GM10248 (cell line): Measurements from ENCODE around the gene ISYNA1.

Experiments used
- CTCF ChIA-PET: fragments of 300-600 bp; sonication (Branson Sonifier 250); formaldehyde crosslinking; extraction: SDS; loops from one replicate; lab custom pipeline; 2021; ENCODE audit warnings: antibody characterized with exemption; lab: Yijun Ruan, JAX
- POLR2A ChIA-PET: fragments of 350-650 bp; sonication (Branson Sonifier 250); formaldehyde crosslinking; extraction: SDS; loops from one replicate; lab custom pipeline; 2020; ENCODE audit warnings: antibody characterized with exemption; lab: Yijun Ruan, JAX
- DNase-seq: peaks from one replicate; pipeline ENCODE4 v3.0.0; 2012; ENCODE audit errors: extremely low spot score
- TF ChIP-seq, protein P1 (sequence below): IDR thresholded peaks from 2 replicates; pipeline ENCODE4 v1.5.1; 2012; ENCODE audit warnings: mild to moderate bottlenecking, low read depth; ENCODE audit errors: extremely low read depth, missing control alignments, control extremely low read depth

The ISYNA1 gene

DNA sequence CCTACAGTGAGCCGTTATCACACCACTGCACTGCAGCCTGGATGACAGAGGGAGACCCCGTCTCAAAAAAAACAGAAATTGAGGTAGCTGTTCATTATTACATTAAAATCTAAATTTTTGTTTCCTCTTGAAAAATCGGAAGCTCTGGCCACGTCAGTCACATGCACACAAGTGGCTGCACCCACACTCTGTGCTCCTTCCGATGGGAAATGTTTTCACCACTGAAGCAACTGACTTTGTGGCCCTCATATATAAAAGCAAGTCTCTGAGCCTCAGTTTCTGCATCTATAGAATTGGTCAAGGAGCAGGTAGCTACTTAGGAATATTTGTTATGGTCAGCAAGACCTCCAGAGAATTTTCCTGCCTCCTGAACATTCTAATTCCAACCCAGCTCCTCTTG lies 45.0 kb downstream of the ISYNA1 start:
- ChIA-PET POLR2A (interaction anchor here (0.7 kb wide), 1 partner anchor 100 kb away, joined by 3 read pairs; no protein-coding TSS in a partner anchor), CTCF (interaction anchor here (1.0 to 23.3 kb wide), 7 partner anchors 9 to 141 kb away, joined by 3 to 380 read pairs (median 4); partner anchors contain the start of genes LRRC25 and SSBP4)
- no peak for DNase-seq
- TF ChIP-seq, protein P1, sequence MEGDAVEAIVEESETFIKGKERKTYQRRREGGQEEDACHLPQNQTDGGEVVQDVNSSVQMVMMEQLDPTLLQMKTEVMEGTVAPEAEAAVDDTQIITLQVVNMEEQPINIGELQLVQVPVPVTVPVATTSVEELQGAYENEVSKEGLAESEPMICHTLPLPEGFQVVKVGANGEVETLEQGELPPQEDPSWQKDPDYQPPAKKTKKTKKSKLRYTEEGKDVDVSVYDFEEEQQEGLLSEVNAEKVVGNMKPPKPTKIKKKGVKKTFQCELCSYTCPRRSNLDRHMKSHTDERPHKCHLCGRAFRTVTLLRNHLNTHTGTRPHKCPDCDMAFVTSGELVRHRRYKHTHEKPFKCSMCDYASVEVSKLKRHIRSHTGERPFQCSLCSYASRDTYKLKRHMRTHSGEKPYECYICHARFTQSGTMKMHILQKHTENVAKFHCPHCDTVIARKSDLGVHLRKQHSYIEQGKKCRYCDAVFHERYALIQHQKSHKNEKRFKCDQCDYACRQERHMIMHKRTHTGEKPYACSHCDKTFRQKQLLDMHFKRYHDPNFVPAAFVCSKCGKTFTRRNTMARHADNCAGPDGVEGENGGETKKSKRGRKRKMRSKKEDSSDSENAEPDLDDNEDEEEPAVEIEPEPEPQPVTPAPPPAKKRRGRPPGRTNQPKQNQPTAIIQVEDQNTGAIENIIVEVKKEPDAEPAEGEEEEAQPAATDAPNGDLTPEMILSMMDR = no peak

DNA sequence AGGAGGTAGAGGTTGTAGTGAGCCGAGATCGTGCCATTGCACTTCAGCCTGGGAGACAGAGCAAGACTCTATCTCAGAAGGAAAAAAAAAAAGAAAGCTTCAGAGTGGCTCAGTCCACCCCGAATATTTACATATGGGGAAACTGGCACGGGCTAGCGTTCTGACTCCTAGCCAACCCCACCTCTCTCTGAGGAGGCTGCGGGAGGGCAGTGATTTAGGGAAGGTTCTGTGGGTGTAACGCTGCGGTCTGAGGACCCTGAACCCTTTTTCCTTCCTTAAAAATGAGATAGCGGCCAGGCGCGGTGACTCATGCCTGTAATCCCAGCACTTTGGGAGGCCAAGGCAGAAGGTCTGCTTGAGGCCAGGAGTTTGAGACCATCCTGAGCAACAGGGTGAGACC lies 45.5 kb downstream of the ISYNA1 start:
- ChIA-PET POLR2A (interaction anchor here (0.7 to 2.6 kb wide), 2 partner anchors 99 to 112 kb away, joined by 3 to 14 read pairs; partner anchors contain the start of gene JUND), CTCF (interaction anchor here (1.0 to 23.3 kb wide), 5 partner anchors 9 to 140 kb away, joined by 3 to 380 read pairs (median 4); partner anchors contain the start of genes LRRC25 and SSBP4)
- TF ChIP-seq, protein P1 = no peak
- DNase-seq = no peak

DNA sequence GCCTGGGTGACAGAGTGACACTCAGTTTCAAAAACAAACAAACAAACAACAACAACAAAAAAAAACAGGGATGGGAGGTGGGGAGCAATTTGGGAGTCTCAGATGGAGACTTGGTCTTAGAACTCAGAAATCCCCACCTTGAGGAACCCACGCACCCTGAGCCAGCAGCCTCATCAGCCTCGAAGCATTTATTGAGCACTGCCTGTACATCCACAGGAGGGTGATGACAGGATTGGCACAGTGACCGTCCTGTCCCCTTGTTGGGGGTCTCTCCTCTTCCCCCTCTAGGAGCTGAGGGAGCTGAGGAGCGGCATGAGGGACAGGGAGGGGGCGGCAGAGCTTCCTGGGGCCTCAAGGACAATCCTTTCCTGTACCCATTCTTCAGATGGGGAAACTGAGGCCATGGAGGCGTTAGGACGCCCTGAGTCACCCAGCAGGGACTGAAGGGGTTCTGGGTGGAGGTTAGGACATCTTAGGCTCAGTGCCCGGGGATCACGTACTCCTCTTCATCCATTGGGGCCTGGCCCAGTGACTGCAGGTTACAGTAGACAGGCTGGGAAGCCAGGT lies 46.3 kb downstream of the ISYNA1 start:
- ChIA-PET POLR2A (interaction anchor here (2.6 kb wide), 1 partner anchor 111 kb away, joined by 14 read pairs; the partner anchor contains the start of gene JUND), CTCF (interaction anchor here (1.0 to 23.3 kb wide), 4 partner anchors 10 to 63 kb away, joined by 3 to 380 read pairs (median 92); partner anchors contain the start of genes LRRC25 and SSBP4)
- TF ChIP-seq, protein P1 = no peak
- no peak for DNase-seq

DNA sequence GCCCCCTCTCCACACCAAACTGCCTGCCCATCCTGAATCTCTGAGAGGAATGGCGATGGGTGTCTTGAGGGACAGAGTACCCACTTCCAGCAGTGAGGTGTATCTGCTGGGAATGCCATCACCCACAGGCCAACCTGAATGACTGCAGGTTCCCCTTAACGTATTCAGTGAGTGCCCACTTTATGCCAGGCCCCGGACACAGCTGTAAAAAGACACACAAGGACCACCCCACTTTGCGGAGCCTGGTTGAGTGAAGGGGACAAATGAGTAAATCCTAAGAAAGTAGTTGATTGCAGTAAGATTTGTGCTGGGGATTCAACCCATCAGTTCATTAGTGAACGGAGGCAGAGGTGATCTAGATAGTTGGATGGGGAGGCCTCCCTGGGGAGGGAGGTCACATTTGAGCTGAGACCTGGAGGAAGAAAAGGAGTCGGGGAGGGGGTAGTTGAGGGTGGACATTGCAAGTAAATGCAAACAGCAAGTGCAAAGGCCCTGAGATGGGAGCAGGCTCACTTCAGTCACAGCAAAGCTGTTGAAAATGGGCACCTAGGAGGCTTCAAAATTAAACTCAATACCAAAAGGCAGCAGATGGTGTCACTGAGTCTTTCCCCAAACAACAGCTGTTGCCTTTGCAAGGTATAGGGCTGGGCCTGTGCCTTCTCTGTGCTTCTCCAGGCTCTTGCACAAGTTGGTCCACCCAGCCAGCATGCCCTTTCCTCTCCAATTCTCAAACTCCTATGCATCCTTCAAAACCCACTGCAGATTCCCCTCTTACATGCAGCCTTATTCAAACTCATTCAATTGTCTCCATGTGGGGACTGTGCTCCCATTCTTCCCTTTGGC lies 47.6 kb downstream of the ISYNA1 start:
- ChIA-PET CTCF (interaction anchor here (0.7 to 23.3 kb wide), 13 partner anchors 8 to 186 kb away, joined by 3 to 380 read pairs (median 15); partner anchors contain the start of genes JUND, LRRC25, RAB3A and SSBP4), POLR2A (interaction anchor here (2.6 kb wide), 1 partner anchor 109 kb away, joined by 14 read pairs; the partner anchor contains the start of gene JUND)

DNA sequence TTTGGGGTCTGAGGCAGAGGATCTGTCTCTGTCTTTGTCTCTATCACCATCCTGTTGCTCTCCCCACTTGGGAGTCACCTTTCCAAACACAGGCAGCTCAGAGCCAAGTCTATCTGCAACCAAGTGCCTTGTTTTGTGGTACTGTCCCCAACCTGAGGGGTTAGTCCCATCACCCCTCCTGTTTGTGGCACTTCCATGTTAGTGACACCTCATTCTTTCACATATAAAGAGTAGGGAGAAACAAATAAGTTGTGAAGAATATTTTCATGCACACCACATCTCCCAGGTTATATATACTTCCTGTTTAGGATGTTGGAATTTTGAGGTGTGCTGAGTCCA lies 48.2 kb downstream of the ISYNA1 start:
- no peak for DNase-seq
- CTCF ChIA-PET = interaction anchor here (1.1 to 23.3 kb wide), 17 partner anchors 9 to 458 kb away, joined by 3 to 380 read pairs (median 13); partner anchors contain the start of genes JUND, LRRC25, LSM4 and RAB3A

More for the DNA sequence above, 47.6 kb downstream of the ISYNA1 start:
- TF ChIP-seq, protein P1 = no peak
- DNase-seq = no peak

More for the DNA sequence above, 48.2 kb downstream of the ISYNA1 start:
- POLR2A ChIA-PET = interaction anchor here (2.2 kb wide), 1 partner anchor 108 kb away, joined by 14 read pairs; the partner anchor contains the start of gene JUND
- TF ChIP-seq, protein P1 = no peak
